Osteocyte (in vitro differentiated cells): ENCODE data around the gene CDH5. TPM values are rescaled to one million over a fixed set of nuclear protein-coding genes. Genes with fewer than 3 reads are reported as not detected.

ENCODE experiments used
- DNase-seq: peaks from one replicate; pipeline ENCODE4 v3.0.0; 2021; ENCODE audit warnings: mixed read lengths; ENCODE audit not compliant: unreplicated experiment; ENCODE audit errors: extremely low spot score
- H3K27ac Mint-ChIP-seq: one replicate; pipeline ENCODE4 v1.8.0; 2021; ENCODE audit warnings: mild to moderate bottlenecking, mixed read lengths; ENCODE audit not compliant: unreplicated experiment
- H3K27me3 Mint-ChIP-seq: one replicate; pipeline ENCODE4 v1.8.0; 2021; ENCODE audit warnings: mixed read lengths; ENCODE audit not compliant: unreplicated experiment
- H3K36me3 Mint-ChIP-seq: one replicate; pipeline ENCODE4 v1.8.0; 2021; ENCODE audit warnings: mixed read lengths; ENCODE audit not compliant: unreplicated experiment
- H3K4me1 Mint-ChIP-seq: one replicate; pipeline ENCODE4 v1.8.0; 2021; ENCODE audit warnings: mixed read lengths; ENCODE audit not compliant: unreplicated experiment
- H3K4me3 Mint-ChIP-seq: one replicate; pipeline ENCODE4 v1.8.0; 2021; ENCODE audit warnings: mild to moderate bottlenecking, moderate library complexity, mixed read lengths; ENCODE audit not compliant: unreplicated experiment
- H3K9me3 Mint-ChIP-seq: one replicate; pipeline ENCODE4 v1.8.0; 2021; ENCODE audit warnings: mixed read lengths; ENCODE audit not compliant: unreplicated experiment
- total RNA-seq: library from RNA; stranded (reverse); gene quantifications from 2 replicates; pipeline ENCODE4 v1.2.1, GENCODE V29; 2021
- TF ChIP-seq, protein P1 (sequence below): fragments of 200-600 bp; sonication (generic); IDR thresholded peaks from 2 replicates; pipeline ENCODE4 v1.5.0; 2021; ENCODE audit warnings: antibody characterized with exemption, mild to moderate bottlenecking, moderate library complexity

Gene CDH5
- total RNA-seq, 1 donor from 2014 or later = not detected

DNA sequence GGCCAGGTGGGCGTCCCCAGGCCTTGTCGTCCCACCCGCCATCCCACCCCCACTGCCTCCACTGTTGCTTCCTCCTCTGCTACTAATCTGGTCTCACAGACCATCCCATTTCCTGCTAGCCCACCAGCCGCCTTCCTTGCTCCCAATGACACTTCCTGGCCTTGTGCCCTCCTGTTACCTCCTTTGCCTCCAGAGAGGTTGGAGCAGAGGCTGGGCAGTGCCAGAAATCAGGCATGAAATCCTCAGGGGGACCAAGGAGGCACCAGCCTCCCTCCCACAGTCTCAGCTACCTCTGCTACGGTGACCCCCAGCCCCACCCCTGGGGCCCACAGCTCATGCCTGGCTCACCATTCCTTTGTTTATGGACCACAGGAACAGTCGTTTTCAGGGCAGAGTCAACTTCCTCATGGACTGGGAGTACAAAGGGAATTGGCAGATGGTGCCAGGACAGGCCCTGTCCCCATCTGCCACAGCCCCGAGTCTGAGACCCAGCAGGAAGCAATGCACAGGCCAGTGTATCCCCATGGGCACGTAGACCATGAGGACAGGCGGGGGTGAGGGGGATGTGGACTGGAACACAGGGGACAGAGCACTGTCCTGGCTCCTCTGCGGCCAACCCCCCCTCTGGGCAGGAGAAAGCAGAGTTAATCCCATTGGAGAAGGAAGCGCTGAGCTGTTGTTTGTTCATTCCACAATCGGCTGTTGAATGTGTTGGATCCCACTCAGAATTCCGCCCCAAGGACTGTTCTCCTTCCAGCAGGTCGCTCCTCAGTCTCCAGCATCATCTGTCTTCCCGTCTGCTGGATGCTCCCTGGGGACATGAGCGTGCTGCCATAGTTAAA lies 2.2 kb upstream of the CDH5 start:
- H3K27ac Mint-ChIP-seq = no peak overlapping the region
- peaks cover 32% of the 10 kb centered on the region for H3K27me3 Mint-ChIP-seq
- H3K36me3 Mint-ChIP-seq = no peaks in the 10 kb centered on the region

DNA sequence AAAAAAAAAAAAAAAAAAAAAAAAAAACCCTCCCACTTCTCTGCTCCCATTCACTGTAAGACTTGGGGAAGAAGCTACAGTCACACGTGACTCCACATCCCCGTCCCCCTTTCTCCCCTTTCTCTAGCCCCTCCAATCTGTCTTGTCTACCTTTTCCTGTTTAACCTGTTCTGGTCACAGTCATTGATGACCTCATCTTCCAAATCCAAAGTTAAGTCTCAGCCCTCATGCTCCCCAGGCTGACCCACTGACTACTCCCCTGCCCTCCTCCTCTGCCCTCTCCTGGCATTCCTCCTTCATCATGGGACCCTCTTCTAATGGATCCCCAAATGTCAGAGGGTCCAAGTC lies 1.6 kb upstream of the CDH5 start:
- DNase-seq = no peak

More for the DNA sequence above, 2.2 kb upstream of the CDH5 start:
- Mint-ChIP-seq H3K4me1 (peaks cover 21% of the 10 kb centered on the region), H3K9me3 (no peaks in the 10 kb centered on the region), H3K4me3 (no peak overlapping the region)
- TF ChIP-seq, protein P1, sequence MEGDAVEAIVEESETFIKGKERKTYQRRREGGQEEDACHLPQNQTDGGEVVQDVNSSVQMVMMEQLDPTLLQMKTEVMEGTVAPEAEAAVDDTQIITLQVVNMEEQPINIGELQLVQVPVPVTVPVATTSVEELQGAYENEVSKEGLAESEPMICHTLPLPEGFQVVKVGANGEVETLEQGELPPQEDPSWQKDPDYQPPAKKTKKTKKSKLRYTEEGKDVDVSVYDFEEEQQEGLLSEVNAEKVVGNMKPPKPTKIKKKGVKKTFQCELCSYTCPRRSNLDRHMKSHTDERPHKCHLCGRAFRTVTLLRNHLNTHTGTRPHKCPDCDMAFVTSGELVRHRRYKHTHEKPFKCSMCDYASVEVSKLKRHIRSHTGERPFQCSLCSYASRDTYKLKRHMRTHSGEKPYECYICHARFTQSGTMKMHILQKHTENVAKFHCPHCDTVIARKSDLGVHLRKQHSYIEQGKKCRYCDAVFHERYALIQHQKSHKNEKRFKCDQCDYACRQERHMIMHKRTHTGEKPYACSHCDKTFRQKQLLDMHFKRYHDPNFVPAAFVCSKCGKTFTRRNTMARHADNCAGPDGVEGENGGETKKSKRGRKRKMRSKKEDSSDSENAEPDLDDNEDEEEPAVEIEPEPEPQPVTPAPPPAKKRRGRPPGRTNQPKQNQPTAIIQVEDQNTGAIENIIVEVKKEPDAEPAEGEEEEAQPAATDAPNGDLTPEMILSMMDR = no peak
- no peak for DNase-seq

DNA sequence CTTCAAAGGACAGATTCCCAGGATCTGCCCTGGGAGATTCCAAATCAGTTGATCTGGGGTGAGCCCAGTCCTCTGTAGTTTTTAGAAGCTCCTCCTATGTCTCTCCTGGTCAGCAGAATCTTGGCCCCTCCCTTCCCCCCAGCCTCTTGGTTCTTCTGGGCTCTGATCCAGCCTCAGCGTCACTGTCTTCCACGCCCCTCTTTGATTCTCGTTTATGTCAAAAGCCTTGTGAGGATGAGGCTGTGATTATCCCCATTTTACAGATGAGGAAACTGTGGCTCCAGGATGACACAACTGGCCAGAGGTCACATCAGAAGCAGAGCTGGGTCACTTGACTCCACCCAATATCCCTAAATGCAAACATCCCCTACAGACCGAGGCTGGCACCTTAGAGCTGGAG lies 840 bp upstream of the CDH5 start:
- Mint-ChIP-seq H3K27me3 (peaks cover 28% of the 10 kb centered on the region), H3K4me3 (no peak overlapping the region), H3K36me3 (no peaks in the 10 kb centered on the region), H3K27ac (no peak overlapping the region), H3K9me3 (no peaks in the 10 kb centered on the region), H3K4me1 (peaks cover 18% of the 10 kb centered on the region)
- TF ChIP-seq, protein P1 = no peak
- no peak for DNase-seq

More for the DNA sequence above, 1.6 kb upstream of the CDH5 start:
- H3K36me3 Mint-ChIP-seq = no peaks in the 10 kb centered on the region
- no peak overlapping the region for H3K27ac Mint-ChIP-seq
- peaks cover 18% of the 10 kb centered on the region for H3K4me1 Mint-ChIP-seq
- no peaks in the 10 kb centered on the region for H3K9me3 Mint-ChIP-seq
- H3K27me3 Mint-ChIP-seq = peaks cover 28% of the 10 kb centered on the region
- no peak overlapping the region for H3K4me3 Mint-ChIP-seq
- TF ChIP-seq, protein P1 = no peak

DNA sequence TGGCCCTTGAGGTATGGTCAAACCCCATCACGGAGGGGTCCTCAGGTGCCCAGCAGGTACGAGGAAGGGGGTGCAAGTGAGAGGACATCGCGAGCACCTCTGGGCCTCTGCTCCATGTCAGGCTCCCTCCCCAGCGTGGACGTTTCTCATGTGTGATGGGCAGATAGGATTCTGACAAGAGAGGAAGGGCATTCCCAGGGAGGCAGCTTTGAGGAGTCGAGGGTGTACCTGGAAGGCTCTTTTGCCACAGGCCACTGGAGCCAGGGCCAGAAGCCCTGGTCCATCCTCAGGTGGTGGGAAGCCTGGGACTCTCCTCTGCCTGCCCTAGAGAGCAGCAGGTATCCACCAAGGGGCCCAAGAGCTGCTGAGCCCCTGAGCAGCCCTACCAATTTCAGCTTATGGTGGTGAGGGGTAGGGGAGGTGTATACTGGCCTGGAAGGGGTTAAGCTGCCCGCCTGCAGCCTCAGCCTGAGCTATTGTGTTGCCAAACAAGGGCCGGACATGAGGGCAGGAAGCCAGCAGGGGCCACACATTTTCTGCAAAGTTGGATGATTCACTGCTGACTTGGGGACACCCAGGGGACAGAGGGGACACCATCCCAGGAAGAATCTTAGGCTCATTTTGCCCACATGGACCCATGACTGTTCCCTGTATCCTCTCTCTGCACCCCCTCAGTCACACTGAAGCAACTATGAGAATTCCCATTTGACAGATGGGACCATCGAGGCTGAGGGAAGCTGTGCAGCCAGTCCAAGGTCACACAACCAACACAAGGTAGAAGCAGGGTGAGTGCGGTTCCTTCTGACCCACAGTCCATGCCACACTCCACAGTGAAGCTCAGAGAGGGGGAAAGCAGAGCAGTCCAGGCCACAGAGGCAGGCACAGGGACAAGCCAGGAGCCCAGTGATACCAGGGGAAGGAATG lies 1.7 kb downstream of the CDH5 start:
- H3K27ac Mint-ChIP-seq = no peak overlapping the region
- H3K9me3 Mint-ChIP-seq = no peaks in the 10 kb centered on the region
- H3K4me3 Mint-ChIP-seq = no peak overlapping the region
- H3K36me3 Mint-ChIP-seq = no peaks in the 10 kb centered on the region
- peaks cover 18% of the 10 kb centered on the region for H3K4me1 Mint-ChIP-seq
- no peak for DNase-seq
- H3K27me3 Mint-ChIP-seq = peaks cover 15% of the 10 kb centered on the region
- TF ChIP-seq, protein P1 = no peak

DNA sequence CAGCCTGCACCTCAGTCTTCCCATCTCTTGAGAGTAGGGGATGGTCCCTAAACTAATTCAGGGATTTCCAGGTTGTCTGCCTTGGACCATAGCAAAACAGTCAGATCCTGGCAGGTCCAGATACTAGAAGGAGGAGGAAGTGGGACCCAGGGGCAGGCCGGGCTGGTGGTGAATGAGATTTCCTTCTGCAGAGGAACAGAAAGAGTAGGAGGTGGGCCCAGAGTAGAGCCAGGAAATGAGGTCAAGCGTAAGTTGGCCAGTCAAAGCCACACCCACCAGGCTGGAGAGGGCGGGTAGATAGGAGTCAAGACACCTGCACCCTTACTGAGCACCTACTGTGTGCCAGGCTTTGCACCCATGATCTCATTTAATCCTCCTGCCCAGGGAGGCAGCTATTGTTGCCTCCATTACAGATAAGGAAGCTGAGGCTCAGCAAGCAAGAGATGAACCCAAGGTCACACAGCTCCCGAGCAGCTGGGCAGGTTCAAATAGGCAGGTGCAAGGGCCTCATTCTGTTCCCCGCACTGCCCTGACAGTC lies 2.6 kb downstream of the CDH5 start:
- Mint-ChIP-seq H3K27ac (no peak overlapping the region), H3K9me3 (no peaks in the 10 kb centered on the region)

More for the DNA sequence above, 2.6 kb downstream of the CDH5 start:
- no peak for DNase-seq
- H3K4me3 Mint-ChIP-seq = no peak overlapping the region
- TF ChIP-seq, protein P1 = no peak
- peaks cover 17% of the 10 kb centered on the region for H3K4me1 Mint-ChIP-seq
- H3K36me3 Mint-ChIP-seq = no peaks in the 10 kb centered on the region
- H3K27me3 Mint-ChIP-seq = peaks cover 15% of the 10 kb centered on the region
